HG02798 (cell line): ENCODE data around the gene RWDD3.

Experiments
- ATAC-seq: cut with Tn5 transposase; IDR thresholded peaks from one replicate; pipeline ENCODE4 v1.9.1; 2021; ENCODE audit warnings: mild to moderate bottlenecking; ENCODE audit not compliant: unreplicated experiment, poor library complexity

The RWDD3 gene

GRCh38 chr1:95278173-95279006 is 44.4 kb downstream of the RWDD3 start:
- ATAC-seq, result peak; percentile 68

- no peak for ATAC-seq
These were observed 47.9 kb downstream of the RWDD3 start for GRCh38 chr1:95281781-95282517.

GRCh38 chr1:95282518-95282895 is 48.5 kb downstream of the RWDD3 start:
- ATAC-seq, result no peak

DNA sequence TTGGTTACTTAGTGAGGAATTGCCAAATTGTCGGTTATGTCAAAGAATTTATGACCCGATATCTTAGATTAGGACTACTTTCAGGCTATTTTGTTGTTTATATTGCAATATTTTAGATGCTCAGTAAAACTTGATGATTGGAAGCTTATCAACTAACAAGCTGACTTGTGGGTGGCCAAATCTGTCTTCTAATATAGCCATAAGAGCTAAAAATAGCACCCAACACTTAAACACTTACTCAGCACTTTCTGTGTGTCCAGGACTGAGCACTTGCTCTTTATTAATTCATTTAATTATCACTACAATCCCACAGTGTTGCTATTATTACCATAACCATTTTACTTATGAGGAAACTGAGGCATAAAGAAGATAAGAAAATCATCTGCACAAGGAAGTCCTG is 50.4 kb downstream of the RWDD3 start:
- no peak for ATAC-seq

GRCh38 chr1:95286479-95286878 is 52.5 kb downstream of the RWDD3 start:
- no peak for ATAC-seq

GRCh38 chr1:95287081-95287480 is 53.1 kb downstream of the RWDD3 start:
- ATAC-seq, result no peak

DNA sequence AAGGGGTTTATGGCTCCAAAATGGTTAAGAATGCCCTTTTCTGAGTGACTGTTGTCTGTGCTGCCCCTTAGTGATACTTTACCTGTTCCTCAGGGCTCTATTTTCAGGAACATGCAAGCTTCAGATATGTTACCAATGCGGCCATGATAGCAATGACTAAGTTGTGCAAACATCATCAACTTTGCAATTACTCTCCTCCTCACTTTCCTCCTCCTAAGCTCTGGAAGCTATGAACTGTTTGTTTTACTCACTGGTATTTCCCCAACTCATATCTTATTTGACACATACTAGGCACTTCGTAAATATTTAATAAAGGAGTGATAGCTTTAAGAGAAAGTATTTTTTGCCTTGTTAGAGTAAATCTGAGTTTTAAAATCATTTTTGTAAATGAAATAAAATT is 53.8 kb downstream of the RWDD3 start:
- no peak for ATAC-seq
